ENCODE data around the gene RFXANK. TPM values are rescaled to one million over a fixed set of nuclear protein-coding genes. Genes with fewer than 3 reads are reported as not detected.

RFXANK gene
- total RNA-seq, 2 experiments from 2014 or later: 36.3 to 37.2 TPM

DNA sequence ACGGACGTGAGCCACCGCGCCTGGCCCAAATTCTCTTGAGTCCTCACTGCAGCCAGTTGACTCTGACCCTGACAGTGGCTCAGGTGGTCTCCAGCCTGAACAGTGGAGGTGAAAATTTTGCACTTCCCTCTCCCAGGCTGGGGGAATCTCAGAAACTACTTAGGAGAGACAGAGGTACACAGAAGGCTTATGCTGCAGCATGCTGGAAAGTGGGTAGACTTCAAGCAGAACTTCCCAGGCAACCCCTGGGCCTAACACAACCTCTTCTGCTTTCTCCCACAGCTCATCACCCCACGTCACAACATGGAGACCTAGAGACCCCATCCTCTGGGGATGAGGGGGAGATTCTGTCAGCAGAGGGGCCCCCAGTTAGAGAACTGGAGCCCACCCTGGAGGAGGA is 34.1 kb downstream of the RFXANK start:
- no peaks in the 10 kb centered on the region for H3K9me3 Mint-ChIP-seq
- Histone ChIP-seq H3K27me3 (ENCODE audit: control insufficient read depth in 1 of 2, insufficient read depth in 2 of 2, low read length in 2 of 2) (peaks cover 7 to 9% of the 10 kb centered on the region in 2 experiments), H3K4me3 (ENCODE audit: low read length) (no peak overlapping the region), H3K27ac (ENCODE audit: low read depth in 1 of 2, low read length in 2 of 2) (no peak overlapping the region), H3K9me3 (ENCODE audit: control insufficient read depth in 1 of 2, insufficient read depth in 1 of 2, low read length in 2 of 2) (peaks cover 0 to 4% of the 10 kb centered on the region in 2 experiments), H3K4me1 (ENCODE audit: insufficient read depth, low read length) (peaks cover 11% of the 10 kb centered on the region), H3K36me3 (ENCODE audit: insufficient read depth, low read length) (no peaks in the 10 kb centered on the region)
- H3K4me1 Mint-ChIP-seq (ENCODE audit: low read depth): no peaks in the 10 kb centered on the region
- H3K36me3 Mint-ChIP-seq (ENCODE audit: low read depth): no peaks in the 10 kb centered on the region
- ATAC-seq (ENCODE audit: poor library complexity) (no peak), DNase-seq (no peak)
- CTCF ChIA-PET: interaction anchor here (1.0 to 2.7 kb wide), 2 partner anchors 52 to 80 kb away, joined by 3 to 15 read pairs; no protein-coding TSS in a partner anchor
- no peak for TF ChIP-seq CTCF (IDR thresholded peaks at IDR 0.05)
- H3K27me3 Mint-ChIP-seq: peaks cover 22% of the 10 kb centered on the region
- H3K27ac Mint-ChIP-seq: no peak overlapping the region
- POLR2A ChIA-PET: no interaction called here
- no peak overlapping the region for H3K4me3 Mint-ChIP-seq
- intact Hi-C loops (cut with DNase I, micrococcal nuclease): no loop called here

DNA sequence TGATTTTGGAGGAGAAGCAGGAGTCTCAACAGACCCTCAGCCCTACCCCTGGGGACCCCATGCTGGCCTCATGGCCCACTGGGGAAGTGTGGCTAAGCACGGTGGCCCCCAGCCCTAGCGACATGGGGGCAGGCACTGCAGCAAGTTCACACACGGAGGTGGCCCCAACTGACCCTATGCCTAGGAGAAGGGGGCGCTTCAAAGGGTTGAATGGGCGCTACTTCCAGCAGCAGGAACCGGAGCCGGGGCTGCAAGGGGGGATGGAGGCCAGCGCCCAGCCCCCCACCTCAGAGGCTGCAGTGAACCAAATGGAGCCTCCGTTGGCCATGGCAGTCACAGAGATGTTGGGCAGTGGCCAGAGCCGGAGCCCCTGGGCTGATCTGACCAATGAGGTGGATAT is 34.6 kb downstream of the RFXANK start:
- ATAC-seq (ENCODE audit: poor library complexity) (no peak), DNase-seq (no peak)
- Mint-ChIP-seq H3K27me3 (peaks cover 22% of the 10 kb centered on the region), H3K4me1 (ENCODE audit: low read depth) (no peaks in the 10 kb centered on the region), H3K4me3 (no peak overlapping the region), H3K36me3 (ENCODE audit: low read depth) (no peaks in the 10 kb centered on the region), H3K9me3 (no peaks in the 10 kb centered on the region), H3K27ac (no peak overlapping the region)
- no peak for TF ChIP-seq CTCF (IDR thresholded peaks at IDR 0.05)
- Histone ChIP-seq H3K27ac (ENCODE audit: low read depth in 1 of 2, low read length in 2 of 2) (no peak overlapping the region), H3K27me3 (ENCODE audit: control insufficient read depth in 1 of 2, insufficient read depth in 2 of 2, low read length in 2 of 2) (peaks cover 7 to 9% of the 10 kb centered on the region in 2 experiments), H3K4me3 (ENCODE audit: low read length) (no peak overlapping the region), H3K36me3 (ENCODE audit: insufficient read depth, low read length) (no peaks in the 10 kb centered on the region), H3K4me1 (ENCODE audit: insufficient read depth, low read length) (peaks cover 11% of the 10 kb centered on the region), H3K9me3 (ENCODE audit: control insufficient read depth in 1 of 2, insufficient read depth in 1 of 2, low read length in 2 of 2) (peaks cover 0 to 4% of the 10 kb centered on the region in 2 experiments)
- intact Hi-C loops (cut with DNase I, micrococcal nuclease): no loop called here
- ChIA-PET CTCF (no interaction called here), POLR2A (no interaction called here)

- Mint-ChIP-seq H3K9me3 (no peaks in the 10 kb centered on the region), H3K4me1 (ENCODE audit: low read depth) (no peaks in the 10 kb centered on the region), H3K36me3 (ENCODE audit: low read depth) (no peaks in the 10 kb centered on the region), H3K27me3 (peaks cover 22% of the 10 kb centered on the region), H3K27ac (no peak overlapping the region), H3K4me3 (no peak overlapping the region)
- Histone ChIP-seq H3K4me3 (ENCODE audit: low read length) (no peak overlapping the region), H3K27me3 (ENCODE audit: control insufficient read depth in 1 of 2, insufficient read depth in 2 of 2, low read length in 2 of 2) (peaks cover 7 to 9% of the 10 kb centered on the region in 2 experiments), H3K36me3 (ENCODE audit: insufficient read depth, low read length) (no peaks in the 10 kb centered on the region), H3K4me1 (ENCODE audit: insufficient read depth, low read length) (peaks cover 11% of the 10 kb centered on the region), H3K9me3 (ENCODE audit: control insufficient read depth in 1 of 2, insufficient read depth in 1 of 2, low read length in 2 of 2) (peaks cover 0 to 4% of the 10 kb centered on the region in 2 experiments), H3K27ac (ENCODE audit: low read depth in 1 of 2, low read length in 2 of 2) (no peak overlapping the region)
- CTCF ChIA-PET: no interaction called here
- DNase-seq (no peak), ATAC-seq (ENCODE audit: poor library complexity) (no peak)
- POLR2A ChIA-PET: no interaction called here
- intact Hi-C loops (cut with DNase I, micrococcal nuclease): no loop called here
- no peak for TF ChIP-seq CTCF (IDR thresholded peaks at IDR 0.05)
Measured at GRCh38 chr19:19227217-19227616, 35.2 kb downstream of the RFXANK start.

Data from CD4-positive, alpha-beta T cell (primary cell).